Measurements from ENCODE around the gene MRPL22. TPM values are rescaled to one million over a fixed set of nuclear protein-coding genes. Genes with fewer than 3 reads are reported as not detected.

The MRPL22 gene
- total RNA-seq, 4 donors from 2014 or later: 12.8 to 24.6 (median 17.5) TPM

- DNase-seq (ENCODE audit: low spot score) (no peak), ATAC-seq (ENCODE audit: low FRiP score) (no peak)
- TF ChIP-seq, protein P1, sequence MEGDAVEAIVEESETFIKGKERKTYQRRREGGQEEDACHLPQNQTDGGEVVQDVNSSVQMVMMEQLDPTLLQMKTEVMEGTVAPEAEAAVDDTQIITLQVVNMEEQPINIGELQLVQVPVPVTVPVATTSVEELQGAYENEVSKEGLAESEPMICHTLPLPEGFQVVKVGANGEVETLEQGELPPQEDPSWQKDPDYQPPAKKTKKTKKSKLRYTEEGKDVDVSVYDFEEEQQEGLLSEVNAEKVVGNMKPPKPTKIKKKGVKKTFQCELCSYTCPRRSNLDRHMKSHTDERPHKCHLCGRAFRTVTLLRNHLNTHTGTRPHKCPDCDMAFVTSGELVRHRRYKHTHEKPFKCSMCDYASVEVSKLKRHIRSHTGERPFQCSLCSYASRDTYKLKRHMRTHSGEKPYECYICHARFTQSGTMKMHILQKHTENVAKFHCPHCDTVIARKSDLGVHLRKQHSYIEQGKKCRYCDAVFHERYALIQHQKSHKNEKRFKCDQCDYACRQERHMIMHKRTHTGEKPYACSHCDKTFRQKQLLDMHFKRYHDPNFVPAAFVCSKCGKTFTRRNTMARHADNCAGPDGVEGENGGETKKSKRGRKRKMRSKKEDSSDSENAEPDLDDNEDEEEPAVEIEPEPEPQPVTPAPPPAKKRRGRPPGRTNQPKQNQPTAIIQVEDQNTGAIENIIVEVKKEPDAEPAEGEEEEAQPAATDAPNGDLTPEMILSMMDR (IDR thresholded peaks at IDR 0.05): no peak
Observed at GRCh38 chr5:154962494-154962893, 21.6 kb downstream of the MRPL22 start.

GRCh38 chr5:154966081-154966841, 25.4 kb downstream of the MRPL22 start:
- DNase-seq (ENCODE audit: low spot score): no peak
- TF ChIP-seq, protein P1 (IDR thresholded peaks at IDR 0.05): no peak
- no peak for ATAC-seq (ENCODE audit: low FRiP score)

GRCh38 chr5:154966874-154967273, 26.0 kb downstream of the MRPL22 start:
- DNase-seq (ENCODE audit: low spot score): no peak
- no peak for ATAC-seq (ENCODE audit: low FRiP score)
- TF ChIP-seq, protein P1 (IDR thresholded peaks at IDR 0.05): no peak

DNA sequence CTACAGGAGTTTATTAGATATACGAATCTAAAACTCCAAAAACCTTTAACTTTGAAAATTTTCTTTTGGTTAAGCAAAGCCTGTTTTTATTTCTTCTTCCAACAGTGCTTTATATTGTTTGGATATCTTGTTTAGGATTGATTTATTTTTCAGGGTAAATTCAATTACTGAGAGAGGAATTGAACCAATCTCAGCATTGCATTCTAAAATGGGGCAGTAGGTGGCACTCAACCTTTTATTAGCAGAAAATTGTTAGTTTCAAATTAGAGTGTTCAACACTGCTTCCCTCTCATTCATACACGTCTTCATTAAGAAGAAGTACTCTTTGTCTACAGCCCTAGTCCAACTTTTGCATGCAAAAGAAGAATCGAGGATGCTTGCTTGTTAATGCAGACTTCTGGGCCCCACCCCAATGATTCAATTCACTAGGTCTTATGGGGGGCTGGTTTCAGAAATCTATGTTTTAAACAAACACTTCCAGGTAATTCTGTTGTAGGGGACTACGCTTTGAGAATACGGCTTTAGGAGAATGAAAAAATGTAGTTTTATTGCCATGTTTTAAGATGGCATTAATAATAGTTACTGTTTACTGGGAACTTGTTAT, 26.6 kb downstream of the MRPL22 start:
- TF ChIP-seq, protein P1 (IDR thresholded peaks at IDR 0.05): no peak
- DNase-seq (ENCODE audit: low spot score): no peak
- ATAC-seq (ENCODE audit: low FRiP score): no peak

- DNase-seq (ENCODE audit: low spot score) (no peak), ATAC-seq (ENCODE audit: low FRiP score) (no peak)
- TF ChIP-seq, protein P1 (IDR thresholded peaks at IDR 0.05): no peak
Observed at GRCh38 chr5:154968953-154969352, 28.1 kb downstream of the MRPL22 start.

DNA sequence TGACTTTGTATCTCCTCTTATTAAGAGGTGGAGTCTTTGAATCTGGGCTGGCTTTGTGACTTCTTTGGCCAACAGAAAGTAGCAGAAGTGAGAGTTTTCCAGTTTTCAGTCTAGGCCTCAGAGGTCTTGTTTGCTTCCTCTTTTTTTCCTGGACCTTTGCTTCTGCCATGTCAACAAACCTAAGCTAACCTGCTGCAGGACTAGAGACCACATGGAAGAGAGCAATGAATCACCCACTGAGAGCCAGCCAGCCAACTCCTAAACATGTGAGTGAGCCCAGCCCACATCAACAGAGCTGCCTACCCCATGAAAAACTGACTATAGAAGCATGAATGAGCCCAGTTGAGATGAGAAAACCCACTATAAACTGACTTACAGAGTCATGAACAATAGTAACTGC, 29.9 kb downstream of the MRPL22 start:
- DNase-seq (ENCODE audit: low spot score): no peak
- ATAC-seq (ENCODE audit: low FRiP score): no peak
- TF ChIP-seq, protein P1 (IDR thresholded peaks at IDR 0.05): no peak

GRCh38 chr5:154971501-154971900, 30.6 kb downstream of the MRPL22 start:
- no peak for DNase-seq (ENCODE audit: low spot score)
- no peak for ATAC-seq (ENCODE audit: low FRiP score)
- TF ChIP-seq, protein P1 (IDR thresholded peaks at IDR 0.05): no peak

All from omental fat pad (tissue), 4 donors.